Suprapubic skin (tissue), 4 donors: Measurements from ENCODE around the gene CADM3. TPM values are rescaled to one million over a fixed set of nuclear protein-coding genes. Genes with fewer than 3 reads are reported as not detected.

Experiments used
- DNase-seq, 2 donors: peaks; one replicate each; pipeline ENCODE4 v3.0.0-alpha.2; 2019; ENCODE audit warnings: low spot score in 2 of 2
- H3K27ac ChIP-seq: fragments of 200-600 bp; sonication (generic); one replicate; pipeline ENCODE4 v1.5.1; 2019
- H3K27me3 ChIP-seq: fragments of 200-600 bp; sonication (generic); one replicate; pipeline ENCODE4 v1.5.1; 2019
- H3K36me3 ChIP-seq: fragments of 200-600 bp; sonication (generic); one replicate; pipeline ENCODE4 v1.5.1; 2019
- H3K4me1 ChIP-seq: fragments of 200-600 bp; sonication (generic); one replicate; pipeline ENCODE4 v1.5.1; 2019
- H3K4me3 ChIP-seq: fragments of 200-600 bp; sonication (generic); one replicate; pipeline ENCODE4 v1.5.1; 2019; ENCODE audit warnings: mild to moderate bottlenecking
- H3K9me3 ChIP-seq: fragments of 200-600 bp; sonication (generic); one replicate; pipeline ENCODE4 v1.5.1; 2019
- EP300 ChIP-seq: sonication (generic); formaldehyde crosslinking; IDR thresholded peaks from one replicate; pipeline ENCODE4 v1.6.1; 2017; ENCODE audit warnings: antibody characterized with exemption
- POLR2A ChIP-seq, 2 donors: fragments of 450-650 bp; IDR thresholded peaks; one replicate each; pipeline ENCODE4 v1.6.1; 2017; ENCODE audit warnings: antibody characterized with exemption in 2 of 2, mild to moderate bottlenecking in 2 of 2, moderate library complexity in 2 of 2
- POLR2AphosphoS5 ChIP-seq, 3 donors: sonication (generic); formaldehyde crosslinking; IDR thresholded peaks; one replicate each; pipeline ENCODE4 v1.6.1; 2017; ENCODE audit warnings: antibody characterized with exemption in 3 of 3
- WGBS: methylation state at CpG from one replicate; pipeline ENCODE4 v1.1.5; 2018; 5-methylcytosine and 5-hydroxymethylcytosine counted together
- total RNA-seq, 4 donors: library from RNA; depleted of rRNA; stranded (reverse); fragments of >200 nt; gene quantifications; one replicate each; pipeline ENCODE4 v1.1.0, GENCODE V29; 2016
- TF ChIP-seq, protein P1 (sequence below), 2 donors: fragments of 200-600 bp in 1 of 2; fragments of 450-650 bp in 1 of 2; sonication (generic) in 1 of 2; IDR thresholded peaks; one replicate each; pipeline ENCODE4 v1.5.1; 2016 to 2019; ENCODE audit warnings: antibody characterized with exemption in 2 of 2, mild to moderate bottlenecking in 1 of 2, moderate library complexity in 1 of 2

Gene CADM3
- total RNA-seq, 4 donors from 2014 or later = 4.3 to 9.8 (median 7.9) TPM

DNA sequence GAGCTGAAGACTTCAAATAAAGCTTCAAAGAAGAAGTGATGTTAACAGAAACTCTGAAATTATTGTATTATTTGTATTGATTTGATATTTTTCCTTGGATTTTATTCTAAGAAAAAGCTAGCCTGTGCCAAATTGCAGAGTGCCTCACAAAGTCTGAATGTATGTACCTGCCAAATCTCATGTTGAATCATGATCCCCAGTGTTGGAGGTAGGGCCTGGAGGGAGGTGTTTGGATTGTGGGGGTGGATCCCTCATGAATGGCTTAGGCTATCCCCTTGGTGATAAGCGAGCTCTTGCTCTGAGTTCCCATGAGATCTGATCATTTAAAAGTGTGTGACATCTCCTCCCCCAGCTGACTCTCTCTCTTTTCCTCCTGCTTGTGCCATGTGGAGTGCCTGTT is 76.9 kb downstream of the CADM3 start:
- DNase-seq = no peak
- no peaks in the 10 kb centered on the region for H3K27me3 ChIP-seq
- no peaks in the 10 kb centered on the region for H3K4me1 ChIP-seq
- H3K4me3 ChIP-seq = no peak overlapping the region
- no peaks in the 10 kb centered on the region for H3K36me3 ChIP-seq
- TF ChIP-seq POLR2A (IDR thresholded peaks at IDR 0.05) = no peak
- no peak for TF ChIP-seq POLR2AphosphoS5 (IDR thresholded peaks at IDR 0.05)
- no peak for TF ChIP-seq EP300
- TF ChIP-seq, protein P1, sequence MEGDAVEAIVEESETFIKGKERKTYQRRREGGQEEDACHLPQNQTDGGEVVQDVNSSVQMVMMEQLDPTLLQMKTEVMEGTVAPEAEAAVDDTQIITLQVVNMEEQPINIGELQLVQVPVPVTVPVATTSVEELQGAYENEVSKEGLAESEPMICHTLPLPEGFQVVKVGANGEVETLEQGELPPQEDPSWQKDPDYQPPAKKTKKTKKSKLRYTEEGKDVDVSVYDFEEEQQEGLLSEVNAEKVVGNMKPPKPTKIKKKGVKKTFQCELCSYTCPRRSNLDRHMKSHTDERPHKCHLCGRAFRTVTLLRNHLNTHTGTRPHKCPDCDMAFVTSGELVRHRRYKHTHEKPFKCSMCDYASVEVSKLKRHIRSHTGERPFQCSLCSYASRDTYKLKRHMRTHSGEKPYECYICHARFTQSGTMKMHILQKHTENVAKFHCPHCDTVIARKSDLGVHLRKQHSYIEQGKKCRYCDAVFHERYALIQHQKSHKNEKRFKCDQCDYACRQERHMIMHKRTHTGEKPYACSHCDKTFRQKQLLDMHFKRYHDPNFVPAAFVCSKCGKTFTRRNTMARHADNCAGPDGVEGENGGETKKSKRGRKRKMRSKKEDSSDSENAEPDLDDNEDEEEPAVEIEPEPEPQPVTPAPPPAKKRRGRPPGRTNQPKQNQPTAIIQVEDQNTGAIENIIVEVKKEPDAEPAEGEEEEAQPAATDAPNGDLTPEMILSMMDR (IDR thresholded peaks at IDR 0.05) = no peak
- H3K9me3 ChIP-seq = no peaks in the 10 kb centered on the region
- no peak overlapping the region for H3K27ac ChIP-seq
- 39% methylated on average over 1 of the region's 1 CpG for WGBS

DNA sequence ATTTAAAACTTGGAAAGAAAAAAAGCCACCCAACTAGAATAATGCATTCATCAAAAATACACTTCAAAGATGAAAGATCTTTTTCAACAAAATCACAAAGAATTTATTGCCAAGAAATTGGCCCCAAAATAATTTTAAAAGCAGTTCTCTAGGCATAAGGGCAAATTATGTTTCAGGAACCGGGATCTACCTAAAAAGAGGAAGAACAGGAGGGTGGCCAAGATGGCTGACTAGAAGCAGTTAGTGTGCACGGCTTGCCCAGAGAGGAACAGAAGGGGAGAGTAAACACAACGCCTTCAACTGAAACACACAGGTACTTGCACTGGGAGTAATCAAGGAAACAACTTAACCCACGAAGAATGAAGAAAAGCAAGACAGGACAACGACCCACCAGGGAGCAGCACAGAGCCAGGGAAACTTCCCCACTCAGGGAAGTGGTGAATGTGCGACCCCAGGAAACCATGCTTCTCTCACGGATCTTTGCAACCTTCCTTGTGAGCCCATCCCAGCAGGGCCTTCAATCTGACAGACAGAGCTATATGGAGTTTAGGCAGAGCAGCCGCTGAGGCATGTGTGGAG is 79.3 kb downstream of the CADM3 start:
- DNase-seq = no peak
- Histone ChIP-seq H3K4me3 (no peak overlapping the region), H3K4me1 (no peaks in the 10 kb centered on the region), H3K27ac (no peak overlapping the region), H3K27me3 (no peaks in the 10 kb centered on the region), H3K36me3 (no peaks in the 10 kb centered on the region), H3K9me3 (no peaks in the 10 kb centered on the region)
- TF ChIP-seq POLR2A (IDR thresholded peaks at IDR 0.05) (no peak), POLR2AphosphoS5 (IDR thresholded peaks at IDR 0.05) (no peak), EP300 (no peak)
- TF ChIP-seq, protein P1 (IDR thresholded peaks at IDR 0.05) = no peak
- 73% methylated on average over 8 of the region's 8 CpGs for WGBS

Other genes starting within 250 kb of the CADM3 start
- under 1 TPM in 1 of 4 donors, not detected in 3; 0.48 TPM for gene PYHIN1, start 240.1 kb upstream of the CADM3 start, total RNA-seq
- 10 to 100 TPM; 52.3 to 70.4 (median 66.0) TPM for gene IFI16, start 161.7 kb upstream of the CADM3 start, total RNA-seq
- not detected for gene AIM2, start 94.8 kb upstream of the CADM3 start, total RNA-seq
- 100 to 1,000 TPM in 1 of 4 donors, 10 to 100 TPM in 3; 34.7 to 117 (median 41.4) TPM for gene ACKR1, start 33.3 kb downstream of the CADM3 start, total RNA-seq
- 10 to 100 TPM; 14.3 to 36.9 (median 24.6) TPM for gene FCER1A, start 130.7 kb downstream of the CADM3 start, total RNA-seq